ENCODE results near the gene RNLS. TPM values are rescaled to one million over a fixed set of nuclear protein-coding genes. Genes with fewer than 3 reads are reported as not detected.

Gene RNLS
- total RNA-seq, result 1.2 and 3.1 TPM in 2 replicates

DNA sequence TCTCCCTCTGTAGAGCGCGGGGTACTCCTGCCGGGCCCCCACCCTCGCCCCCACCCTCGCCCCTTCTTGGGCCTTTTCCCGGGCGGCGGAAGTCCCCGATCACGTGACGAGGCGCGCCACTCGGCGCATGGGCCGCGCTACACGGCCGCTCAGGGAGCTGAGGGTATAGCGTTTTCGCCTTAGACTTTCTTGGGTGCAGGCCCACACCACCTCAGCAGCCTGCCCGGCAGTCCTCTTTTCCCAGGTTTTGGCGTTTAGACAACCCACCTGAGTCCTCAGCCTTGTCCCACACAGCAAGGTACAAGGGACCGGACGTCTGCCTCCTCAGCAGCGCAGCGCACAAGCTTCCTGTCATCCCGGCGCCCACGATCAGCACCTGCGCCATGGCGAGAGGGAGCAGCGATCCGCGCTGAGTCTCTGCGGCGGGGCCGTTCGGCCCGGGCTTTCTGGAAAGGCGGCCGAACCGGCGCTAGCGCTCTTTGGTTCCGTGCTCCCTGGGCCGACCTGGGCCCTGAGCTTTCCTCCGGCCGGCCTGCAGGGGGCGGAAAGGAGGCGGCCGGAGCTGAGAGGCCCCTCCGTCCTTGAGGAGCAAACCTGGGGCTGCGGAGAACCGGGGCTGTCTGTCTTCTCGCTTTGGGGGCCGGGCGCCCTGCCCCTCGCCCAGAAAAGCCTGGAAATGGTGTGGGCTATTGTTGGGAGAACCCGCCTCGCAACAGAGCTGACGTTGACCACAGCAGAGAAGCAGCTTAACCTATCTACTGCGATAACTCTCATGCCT, at the start of gene RNLS:
TSS of gene RNLS (minus strand) at position 513 of the 778 bp plus-strand sequence.
- intact Hi-C loops (cut with micrococcal nuclease), result no loop called here

DNA sequence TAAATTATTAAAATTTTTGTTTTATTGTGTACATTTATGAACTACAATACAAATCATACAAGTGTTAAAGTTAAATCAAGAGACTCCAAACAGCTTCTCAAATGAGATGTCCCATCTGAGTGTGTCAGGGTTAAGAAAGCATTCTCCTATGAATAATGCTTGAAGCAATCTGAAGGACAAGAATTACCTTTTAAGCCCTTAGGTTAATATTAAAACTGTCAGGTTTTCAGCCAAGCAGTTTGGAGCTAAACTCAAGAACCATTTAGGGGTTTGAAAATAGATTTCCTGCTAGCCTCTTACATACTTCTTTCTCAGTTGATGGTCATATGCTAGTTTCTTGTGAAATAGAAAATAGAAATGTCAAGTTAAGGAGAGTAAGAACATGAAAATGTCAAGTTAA, 41.7 kb upstream of the RNLS start:
- intact Hi-C loops (cut with micrococcal nuclease), result no loop called here

DNA sequence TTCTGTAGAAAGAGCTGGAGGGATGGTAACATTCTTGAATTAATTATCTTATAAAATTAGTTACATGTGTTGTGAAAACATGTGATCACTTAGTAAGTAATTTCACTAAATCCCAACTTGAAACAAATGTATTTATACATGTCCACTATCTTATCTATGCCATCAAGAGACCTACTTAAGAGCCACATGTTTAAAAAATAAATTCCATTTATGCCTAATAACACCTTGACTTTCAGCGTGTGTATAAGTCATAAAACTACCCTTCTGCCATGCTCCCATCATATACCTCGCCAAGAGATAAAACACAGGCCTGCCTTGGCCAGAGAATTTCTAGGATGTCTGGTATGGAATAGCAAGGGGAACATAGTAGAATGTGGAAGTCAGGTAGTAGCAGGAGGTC, 40.7 kb upstream of the RNLS start:
- intact Hi-C loops (cut with micrococcal nuclease), result no loop called here

DNA sequence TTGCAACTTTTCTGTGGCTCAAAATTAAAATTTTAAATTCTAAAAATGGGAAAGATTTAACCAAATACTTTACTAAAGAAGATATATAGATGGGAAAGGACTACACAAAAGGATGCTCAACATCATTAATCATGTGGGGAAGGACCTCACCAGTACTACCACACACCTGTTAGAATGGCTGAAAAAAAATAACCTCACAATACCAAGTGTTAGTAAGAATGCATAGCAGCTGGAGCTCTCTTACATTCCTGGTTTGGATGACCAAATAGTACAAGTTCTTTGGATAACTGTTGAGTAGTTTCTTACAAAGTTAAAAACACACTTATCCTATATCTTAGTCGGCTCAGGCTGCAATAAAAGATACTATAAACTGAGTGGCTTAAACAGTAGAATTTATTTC, 37.3 kb upstream of the RNLS start:
- intact Hi-C loops (cut with micrococcal nuclease), result no loop called here

DNA sequence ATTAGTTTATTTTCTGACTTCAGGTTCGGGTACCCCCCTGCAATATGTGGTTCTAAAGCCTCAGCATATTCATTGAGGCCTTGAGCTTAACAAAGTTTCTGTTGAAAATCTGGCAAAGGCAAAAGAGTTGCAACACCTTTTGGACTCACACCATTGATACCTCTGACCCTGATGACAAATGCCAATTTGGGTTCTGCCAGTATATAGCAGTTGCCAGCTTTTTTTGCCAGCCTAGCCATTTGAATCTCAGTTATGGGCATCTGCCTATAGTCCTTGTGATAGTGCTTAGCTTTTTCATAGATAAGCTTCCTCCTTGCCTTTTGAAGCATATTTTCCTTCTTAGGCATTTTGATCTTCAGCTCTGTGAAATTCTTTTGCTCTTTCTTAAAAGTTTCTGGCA, 35.4 kb upstream of the RNLS start:
- intact Hi-C loops (cut with micrococcal nuclease), result no loop called here

DNA sequence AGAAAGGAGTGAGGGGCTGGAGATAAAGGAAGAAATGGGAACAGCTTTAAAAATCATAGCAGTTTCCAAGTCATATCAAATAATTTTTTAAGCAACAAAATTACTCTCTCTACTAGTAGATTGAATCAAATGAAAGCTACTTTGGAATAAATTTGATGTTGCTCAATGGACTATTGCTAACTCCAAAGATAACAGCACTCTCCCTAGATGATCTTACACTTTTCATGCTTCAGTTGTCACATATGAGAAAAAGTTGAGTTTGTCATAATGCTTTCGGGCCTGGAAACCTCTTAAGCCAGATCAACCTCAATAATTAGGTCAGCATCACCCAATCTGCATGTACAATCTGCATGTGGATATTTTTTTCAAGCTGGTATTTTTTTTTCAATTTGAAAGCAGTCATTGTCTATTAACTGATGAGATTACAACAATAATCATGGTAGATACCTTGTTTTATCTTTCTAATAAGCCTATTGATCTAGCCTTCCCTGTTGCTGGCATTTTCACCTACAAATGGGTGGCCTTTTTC, 34.7 kb upstream of the RNLS start:
- intact Hi-C loops (cut with micrococcal nuclease), result no loop called here

DNA sequence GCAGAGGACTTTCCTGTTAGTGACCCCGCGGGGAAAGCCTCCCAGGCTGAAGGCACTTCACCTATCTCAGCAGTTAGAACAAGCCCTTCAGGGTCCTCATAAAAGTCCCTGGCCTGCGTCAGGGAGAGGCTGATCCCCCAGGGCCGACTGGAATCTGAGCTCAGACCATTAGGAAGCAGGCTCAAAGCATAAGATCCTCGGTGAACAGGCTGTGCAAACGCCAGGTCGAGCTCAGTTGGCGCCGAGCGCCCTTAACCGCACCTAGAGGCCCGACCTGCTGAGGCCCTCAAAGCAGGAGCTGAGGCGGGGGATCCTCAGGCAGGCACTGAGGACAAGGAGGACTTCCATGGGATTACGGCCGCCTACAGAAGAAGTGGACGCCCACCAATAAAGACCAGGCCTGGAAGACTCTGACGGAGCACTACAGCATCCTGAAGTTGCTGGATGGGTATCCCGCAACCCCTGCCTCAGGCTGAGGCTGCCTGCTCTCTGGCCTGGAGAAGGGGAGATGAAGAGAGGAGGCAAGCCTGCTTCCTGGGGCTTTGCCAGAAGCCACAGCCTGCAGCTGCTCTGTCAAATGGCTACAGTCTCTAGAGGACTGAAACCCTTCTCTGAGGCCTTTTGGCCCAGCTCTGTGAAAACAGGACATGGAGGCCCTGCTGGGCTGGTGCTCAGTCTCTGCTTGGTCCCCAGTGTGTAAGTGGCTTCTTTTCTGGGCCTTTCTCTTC, 33.3 kb upstream of the RNLS start:
- intact Hi-C loops (cut with micrococcal nuclease), result no loop called here

DNA sequence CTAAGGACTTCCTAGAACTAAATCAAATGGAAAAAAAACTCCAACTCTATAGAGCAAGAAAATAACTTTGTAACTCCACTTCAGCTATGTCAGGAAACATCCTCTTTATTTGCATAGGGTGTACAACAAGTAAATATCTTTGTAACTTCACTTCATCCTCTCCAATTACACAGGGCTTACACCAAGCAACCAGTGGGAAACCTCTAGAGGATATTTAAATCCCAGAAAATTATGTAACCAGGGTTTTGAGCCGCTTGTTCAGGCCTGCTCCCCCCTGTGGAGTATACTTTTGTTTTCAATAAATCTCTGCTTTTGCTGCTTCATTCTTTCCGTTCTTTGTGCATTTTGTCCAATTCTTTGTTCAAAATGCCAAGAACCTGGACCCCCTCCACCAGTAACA, 25.7 kb upstream of the RNLS start:
- intact Hi-C loops (cut with micrococcal nuclease), result no loop called here

DNA sequence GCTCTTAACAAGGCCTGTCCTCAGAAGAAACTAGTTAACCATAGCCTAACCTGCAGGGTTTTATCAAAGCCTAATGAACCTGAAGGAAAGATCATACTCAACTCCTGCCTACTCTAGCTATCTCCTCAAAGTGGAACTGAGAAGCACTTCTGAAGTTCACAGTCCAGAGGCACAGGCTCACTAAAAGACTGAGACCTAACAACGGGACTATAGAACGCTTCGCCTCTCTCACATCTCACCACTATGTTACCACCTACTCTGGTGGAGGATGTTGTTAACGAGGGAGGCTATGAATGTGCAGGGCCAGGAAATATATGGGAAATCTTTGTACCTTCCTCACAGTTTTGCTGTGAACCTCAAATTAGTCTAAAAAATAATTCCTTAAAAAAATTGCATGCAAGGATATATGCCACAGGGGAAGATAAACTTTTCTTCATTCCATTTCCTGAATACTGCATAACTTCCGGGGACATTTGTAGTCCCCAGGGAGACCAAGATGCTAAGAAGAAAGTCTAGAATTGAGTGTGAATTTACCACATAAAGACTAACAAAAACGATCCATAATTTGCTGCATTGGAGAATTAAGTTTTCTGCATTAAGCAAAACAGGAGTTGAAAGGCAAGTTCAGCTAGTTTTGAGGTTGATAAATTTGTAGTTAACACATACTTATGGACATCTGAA, 25.1 kb upstream of the RNLS start:
- intact Hi-C loops (cut with micrococcal nuclease), result no loop called here

DNA sequence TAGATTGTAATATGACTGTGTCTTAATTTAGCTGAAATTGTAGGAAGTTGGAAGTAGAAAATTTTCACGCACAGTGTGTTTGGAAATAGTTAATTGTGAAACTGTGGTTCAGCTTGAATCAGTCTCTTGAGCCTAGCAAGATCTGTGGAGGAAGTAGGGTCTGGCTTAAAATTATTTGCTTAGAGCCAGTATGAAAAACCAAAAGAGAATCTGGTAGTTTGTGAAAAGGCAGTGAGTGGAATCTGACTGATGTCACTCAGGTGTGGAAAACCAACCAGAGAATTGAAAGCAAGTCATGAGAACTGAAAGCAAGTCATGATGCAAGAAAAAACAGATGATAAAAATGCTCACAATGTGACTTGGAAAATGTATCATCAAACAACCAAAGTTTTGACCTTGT, 14.9 kb upstream of the RNLS start:
- intact Hi-C loops (cut with micrococcal nuclease), result no loop called here

DNA sequence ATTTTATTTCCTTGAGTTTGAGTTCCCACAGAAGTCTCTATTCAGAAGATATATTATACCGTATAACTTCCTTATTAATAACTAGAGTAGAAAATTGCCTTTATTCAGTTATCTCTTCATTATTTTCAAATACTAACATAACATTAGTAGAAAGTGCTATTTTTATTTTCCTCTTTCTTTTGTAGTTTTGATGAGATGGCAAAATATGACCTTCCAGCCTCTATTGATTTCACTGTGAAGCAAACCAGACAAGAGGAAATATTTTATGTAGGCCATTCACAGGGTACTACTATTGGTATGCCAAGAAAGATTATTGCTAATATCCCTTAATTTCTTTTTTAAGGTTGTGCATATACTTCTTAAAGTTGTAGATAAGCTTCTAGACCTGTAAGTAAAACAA, 11.4 kb upstream of the RNLS start:
- intact Hi-C loops (cut with micrococcal nuclease), result no loop called here

DNA sequence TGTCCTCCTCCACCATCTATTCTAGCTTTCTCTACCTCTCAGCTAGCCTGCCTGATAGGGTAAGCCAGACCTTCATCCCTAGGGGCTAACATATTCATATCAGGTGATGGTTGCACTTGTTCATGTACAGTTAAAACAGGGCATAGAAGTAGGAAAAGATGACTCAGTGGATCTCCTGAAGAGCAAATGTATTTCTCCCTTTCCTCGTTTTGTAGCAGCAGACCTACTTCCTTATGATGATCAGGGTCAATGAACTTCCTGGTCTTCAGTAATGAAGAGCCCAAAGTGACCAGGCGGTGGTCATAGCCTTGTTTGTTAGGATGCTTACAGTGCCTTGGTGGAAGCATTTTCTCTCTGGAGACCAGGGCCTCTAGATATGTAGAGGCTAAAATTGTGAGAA, 9.8 kb upstream of the RNLS start:
- intact Hi-C loops (cut with micrococcal nuclease), result no loop called here

DNA sequence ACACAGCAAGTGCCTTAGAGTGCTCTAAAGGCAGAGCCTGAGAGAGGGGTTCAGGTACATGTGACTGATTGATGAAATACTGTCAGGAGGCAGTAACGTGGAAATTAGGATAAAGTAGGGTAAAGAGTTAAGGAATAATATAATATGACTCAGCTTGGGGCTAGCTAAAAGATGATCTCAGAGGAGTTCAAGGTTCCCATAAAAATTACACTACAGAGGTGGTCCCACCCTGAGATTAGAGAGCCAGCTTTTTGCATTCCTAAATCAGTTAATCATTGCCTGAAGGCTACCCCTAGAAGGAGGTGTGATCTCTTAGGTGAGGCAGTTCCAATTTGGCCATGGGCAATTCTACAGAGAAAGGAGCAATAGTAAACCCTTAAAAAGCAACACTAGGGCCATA, 9.3 kb upstream of the RNLS start:
- intact Hi-C loops (cut with micrococcal nuclease), result no loop called here

DNA sequence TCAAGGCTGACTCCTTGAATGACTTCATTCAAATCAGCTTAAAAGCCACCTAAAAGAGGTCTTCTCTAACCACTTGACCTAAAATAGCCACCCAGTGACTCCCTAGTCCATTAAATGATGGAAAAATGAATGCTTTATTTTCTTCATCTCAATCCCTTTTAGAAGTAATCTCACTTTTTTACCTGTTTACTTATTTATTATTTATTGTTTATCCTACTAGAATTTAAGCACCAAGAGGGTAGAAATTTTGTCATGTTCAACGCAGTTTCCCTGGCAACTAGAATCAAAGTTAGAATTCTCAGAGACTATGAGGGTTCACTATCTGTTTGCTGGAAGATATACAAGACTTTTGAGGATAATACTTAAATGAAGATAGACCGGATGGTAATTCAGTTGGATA, 3.3 kb upstream of the RNLS start, which contains the start of gene LIPJ:
TSS of gene LIPJ (plus strand) at position 301 of the 400 bp plus-strand sequence. CDS start 3,926 bp downstream, outside the sequence.
- intact Hi-C loops (cut with micrococcal nuclease), result no loop called here

DNA sequence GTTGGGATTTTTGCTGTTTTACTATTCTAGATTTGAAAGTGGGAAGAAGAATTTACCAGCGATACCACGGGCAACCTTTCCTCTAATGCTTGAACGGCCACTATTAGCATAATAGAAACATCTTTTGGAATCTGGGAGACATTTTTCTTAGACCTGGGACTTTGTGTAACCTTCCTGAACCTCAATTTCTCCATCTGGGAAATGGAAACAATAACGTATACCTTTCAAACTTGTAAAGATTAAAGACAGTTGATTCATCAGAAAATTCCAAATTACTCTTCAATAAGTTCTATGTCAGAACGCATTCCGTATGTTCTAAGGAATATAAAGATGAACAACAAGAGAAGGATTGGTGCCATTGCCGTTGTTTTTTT, 453 bp upstream of the RNLS start:
- intact Hi-C loops (cut with micrococcal nuclease), result no loop called here

DNA sequence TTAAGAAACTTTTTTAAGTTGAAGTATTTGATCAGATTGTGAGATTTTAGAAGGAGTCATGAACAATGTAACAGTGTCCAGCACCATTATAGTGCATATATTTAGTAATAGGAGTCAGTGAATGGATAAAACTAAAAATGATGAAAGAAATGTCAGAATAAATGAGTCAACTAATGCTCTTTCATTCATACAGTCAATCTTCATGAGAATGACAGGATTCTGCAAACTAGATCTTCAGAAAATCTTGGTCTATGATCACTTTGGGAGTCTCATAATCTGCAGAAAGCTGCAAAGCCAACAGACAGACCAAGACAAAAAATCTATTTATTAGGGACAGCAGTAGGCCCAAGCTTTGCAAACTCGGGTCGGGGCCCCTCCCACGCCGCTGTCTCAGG, 710 bp downstream of the RNLS start:
- intact Hi-C loops (cut with micrococcal nuclease), result no loop called here

DNA sequence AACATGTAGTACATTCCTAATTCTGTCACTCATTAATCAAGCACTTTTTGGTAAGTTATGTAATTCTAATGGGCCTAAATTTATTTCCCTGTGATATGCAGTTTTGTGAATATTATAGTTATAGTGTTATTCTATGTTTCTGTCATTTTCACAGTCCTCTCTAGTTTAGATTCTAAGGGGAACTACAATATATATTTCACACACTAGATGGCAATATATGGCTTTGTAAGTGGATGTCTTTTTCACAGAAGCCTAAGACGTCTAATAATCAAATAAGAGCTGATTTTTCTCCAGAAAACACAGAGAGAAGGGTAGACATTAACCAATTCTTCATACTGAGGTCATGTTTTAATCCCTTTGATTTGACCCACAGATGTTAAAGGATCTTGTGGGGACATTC, 18.0 kb downstream of the RNLS start:
- intact Hi-C loops (cut with micrococcal nuclease), result loop anchor here (10.0 kb wide), 1 partner anchor 250 kb away; no protein-coding TSS in a partner anchor

DNA sequence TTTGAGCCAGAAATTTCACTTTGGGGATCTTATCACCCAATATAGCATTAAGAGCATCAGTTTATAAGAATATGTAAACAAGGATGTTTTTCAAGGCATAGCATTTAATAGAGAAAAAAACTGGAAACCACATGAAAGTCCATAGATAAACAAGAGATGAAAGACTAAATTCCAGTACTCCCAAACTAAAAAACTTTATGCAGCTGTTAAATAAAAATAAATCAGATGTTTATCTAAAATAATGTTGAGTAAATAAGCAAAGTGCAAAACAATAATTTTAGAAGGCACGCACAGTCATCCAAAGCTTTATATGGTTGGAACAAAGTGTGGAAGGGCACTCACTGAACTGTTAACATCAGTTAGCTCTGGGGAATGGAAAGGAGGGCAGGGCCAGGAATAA, 21.0 kb downstream of the RNLS start:
- intact Hi-C loops (cut with micrococcal nuclease), result loop anchor here (10.0 kb wide), 1 partner anchor 253 kb away; no protein-coding TSS in a partner anchor

DNA sequence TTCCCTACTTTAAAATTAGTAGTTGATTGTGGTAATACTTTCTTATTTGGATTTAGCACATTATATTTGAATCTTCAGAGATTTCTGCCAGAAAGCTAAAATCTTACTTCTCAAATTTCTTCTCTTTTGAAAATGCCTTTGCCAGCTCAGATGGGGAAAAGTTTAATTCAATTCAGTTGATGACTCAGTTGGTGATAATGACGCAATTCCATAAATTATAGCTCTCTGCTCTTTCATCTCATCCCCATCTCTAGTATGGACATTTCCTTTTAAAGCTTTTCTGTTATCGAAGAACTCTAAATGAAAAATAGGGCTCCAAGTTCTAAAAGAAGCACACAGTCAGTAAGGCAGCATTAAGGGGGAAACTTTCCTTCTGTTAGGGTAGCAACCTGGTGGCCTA, 25.5 kb downstream of the RNLS start:
- intact Hi-C loops (cut with micrococcal nuclease), result loop anchor here (10.0 kb wide), 1 partner anchor 443 kb away; no protein-coding TSS in a partner anchor

DNA sequence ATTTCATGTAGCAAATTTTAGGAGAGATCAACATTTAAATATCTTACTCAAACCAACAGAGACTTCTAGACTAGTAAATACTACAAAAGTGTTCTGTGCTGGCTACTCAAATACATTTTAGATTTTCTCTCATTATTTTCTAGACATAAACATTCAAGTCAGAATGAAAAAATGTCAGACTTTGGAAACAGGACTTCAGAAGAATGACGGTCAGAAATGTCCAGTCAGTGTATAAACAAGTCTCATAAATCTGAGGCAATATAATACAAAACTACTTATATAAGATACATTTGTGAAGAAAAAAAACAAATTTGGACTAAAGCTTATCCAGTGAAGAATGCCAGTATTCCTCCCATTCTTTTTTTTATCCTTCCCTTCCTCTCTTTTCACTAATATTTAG, 25.9 kb downstream of the RNLS start:
- intact Hi-C loops (cut with micrococcal nuclease), result loop anchor here (10.0 kb wide), 1 partner anchor 442 kb away; no protein-coding TSS in a partner anchor

DNA sequence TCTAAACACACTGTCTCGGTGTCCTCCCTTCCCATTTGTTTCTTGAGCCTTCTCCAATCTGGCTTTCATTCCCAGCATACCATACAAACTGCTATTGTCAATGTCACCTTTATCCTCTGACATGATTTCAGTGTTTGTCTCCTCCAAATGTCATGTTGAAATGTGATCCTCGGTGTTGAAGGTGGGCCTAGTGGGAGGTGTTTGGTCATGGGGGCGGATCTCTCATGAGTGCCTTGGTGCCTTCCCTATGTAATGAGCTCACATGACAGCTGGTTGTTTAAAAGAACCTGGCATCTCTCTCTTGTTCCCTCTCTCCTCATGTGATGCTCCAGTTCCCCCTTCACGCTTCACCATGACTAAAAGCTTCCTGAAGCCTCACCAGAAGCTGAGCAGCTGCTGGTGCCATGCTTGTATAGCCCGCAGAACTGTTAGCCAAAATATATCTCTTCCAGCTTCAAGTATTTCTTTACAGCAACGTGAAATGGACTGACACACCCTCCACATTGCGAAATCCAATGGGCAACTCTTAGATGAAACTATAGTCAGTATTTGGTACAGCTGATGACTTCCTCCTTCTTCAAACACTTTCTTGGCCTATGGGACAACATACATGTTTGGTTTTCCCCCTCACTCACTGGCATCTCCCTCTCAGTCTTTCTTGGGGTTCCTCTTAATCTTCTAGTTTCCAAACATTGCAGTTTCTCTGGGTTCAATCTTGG, 27.8 kb downstream of the RNLS start:
- intact Hi-C loops (cut with micrococcal nuclease), result loop anchor here (10.0 kb wide), 1 partner anchor 441 kb away; no protein-coding TSS in a partner anchor
